GM18873 (cell line): ENCODE data around the gene SRSF7.
"Not testable (repeated sequence)": the region's sequence is repeated elsewhere in the genome, so short reads cannot be mapped to it uniquely, and the experiment has no call there.

Source experiments
- ATAC-seq: cut with Tn5 transposase; IDR thresholded peaks from one replicate; pipeline ENCODE4 v1.9.1; 2021; ENCODE audit warnings: mild to moderate bottlenecking, moderate library complexity, moderate number of reproducible peaks; ENCODE audit not compliant: unreplicated experiment, low FRiP score

Gene SRSF7

GRCh38 chr2:38706846-38707345, 44.3 kb downstream of the SRSF7 start:
- no peak for ATAC-seq

GRCh38 chr2:38704664-38705063, 46.5 kb downstream of the SRSF7 start:
- no peak for ATAC-seq

- ATAC-seq: not testable (repeated sequence)
Measured at GRCh38 chr2:38703336-38703735, 47.8 kb downstream of the SRSF7 start.

- ATAC-seq: no peak
Measured at GRCh38 chr2:38702413-38702812, 48.7 kb downstream of the SRSF7 start.

GRCh38 chr2:38701542-38701941, 49.6 kb downstream of the SRSF7 start:
- ATAC-seq: no peak

GRCh38 chr2:38700881-38701458, 50.2 kb downstream of the SRSF7 start:
- ATAC-seq: no peak

GRCh38 chr2:38700113-38700785, 50.9 kb downstream of the SRSF7 start:
- ATAC-seq: no peak

GRCh38 chr2:38698467-38699003, 52.6 kb downstream of the SRSF7 start:
- ATAC-seq: no peak

- ATAC-seq: no peak
Measured at GRCh38 chr2:38697116-38697840, 53.9 kb downstream of the SRSF7 start.
